ENCODE measurements around the gene SNAPC4.

The SNAPC4 gene

GRCh38 chr9:136434580-136435169, 34.7 kb upstream of the SNAPC4 start:
- Histone ChIP-seq H4K20me1 (ENCODE audit: insufficient read depth) (no peaks in the 10 kb centered on the region), H3K9ac (no peak overlapping the region), H3K4me3 (IDR thresholded peaks at IDR 0.05; ENCODE audit: insufficient read depth, low read depth, low read length) (no peak overlapping the region), H3K27me3 (ENCODE audit: insufficient read depth, low read depth) (no peaks in the 10 kb centered on the region), H2AFZ (ENCODE audit: low read depth) (no peak overlapping the region), H3K4me1 (ENCODE audit: low read depth, poor library complexity, severe bottlenecking) (peaks cover 14% of the 10 kb centered on the region), H3K36me3 (ENCODE audit: insufficient read depth) (no peaks in the 10 kb centered on the region), H3K27ac (no peak overlapping the region), H3K79me2 (ENCODE audit: insufficient read depth, low read depth) (peaks cover 34% of the 10 kb centered on the region), H3K4me2 (no peak overlapping the region)
- TF ChIP-seq, protein P1, sequence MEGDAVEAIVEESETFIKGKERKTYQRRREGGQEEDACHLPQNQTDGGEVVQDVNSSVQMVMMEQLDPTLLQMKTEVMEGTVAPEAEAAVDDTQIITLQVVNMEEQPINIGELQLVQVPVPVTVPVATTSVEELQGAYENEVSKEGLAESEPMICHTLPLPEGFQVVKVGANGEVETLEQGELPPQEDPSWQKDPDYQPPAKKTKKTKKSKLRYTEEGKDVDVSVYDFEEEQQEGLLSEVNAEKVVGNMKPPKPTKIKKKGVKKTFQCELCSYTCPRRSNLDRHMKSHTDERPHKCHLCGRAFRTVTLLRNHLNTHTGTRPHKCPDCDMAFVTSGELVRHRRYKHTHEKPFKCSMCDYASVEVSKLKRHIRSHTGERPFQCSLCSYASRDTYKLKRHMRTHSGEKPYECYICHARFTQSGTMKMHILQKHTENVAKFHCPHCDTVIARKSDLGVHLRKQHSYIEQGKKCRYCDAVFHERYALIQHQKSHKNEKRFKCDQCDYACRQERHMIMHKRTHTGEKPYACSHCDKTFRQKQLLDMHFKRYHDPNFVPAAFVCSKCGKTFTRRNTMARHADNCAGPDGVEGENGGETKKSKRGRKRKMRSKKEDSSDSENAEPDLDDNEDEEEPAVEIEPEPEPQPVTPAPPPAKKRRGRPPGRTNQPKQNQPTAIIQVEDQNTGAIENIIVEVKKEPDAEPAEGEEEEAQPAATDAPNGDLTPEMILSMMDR (conservative IDR thresholded peaks at IDR 0.05; ENCODE audit: low read depth, low read length) = no peak

- Histone ChIP-seq H3K4me2 (no peak overlapping the region), H3K9ac (no peak overlapping the region), H3K4me1 (ENCODE audit: low read depth, poor library complexity, severe bottlenecking) (peaks cover 14% of the 10 kb centered on the region), H3K36me3 (ENCODE audit: insufficient read depth) (no peaks in the 10 kb centered on the region), H3K79me2 (ENCODE audit: insufficient read depth, low read depth) (peaks cover 34% of the 10 kb centered on the region), H2AFZ (ENCODE audit: low read depth) (no peak overlapping the region), H3K27me3 (ENCODE audit: insufficient read depth, low read depth) (no peaks in the 10 kb centered on the region), H3K27ac (no peak overlapping the region), H4K20me1 (ENCODE audit: insufficient read depth) (no peaks in the 10 kb centered on the region), H3K4me3 (IDR thresholded peaks at IDR 0.05; ENCODE audit: insufficient read depth, low read depth, low read length) (no peak overlapping the region)
- TF ChIP-seq, protein P1 (conservative IDR thresholded peaks at IDR 0.05; ENCODE audit: low read depth, low read length) = no peak
These were observed 34.0 kb upstream of the SNAPC4 start for GRCh38 chr9:136433849-136434579.

- Histone ChIP-seq H3K4me1 (ENCODE audit: low read depth, poor library complexity, severe bottlenecking) (peaks cover 11% of the 10 kb centered on the region), H3K36me3 (ENCODE audit: insufficient read depth) (no peaks in the 10 kb centered on the region), H3K4me2 (no peak overlapping the region), H3K4me3 (IDR thresholded peaks at IDR 0.05; ENCODE audit: insufficient read depth, low read depth, low read length) (no peak overlapping the region), H3K79me2 (ENCODE audit: insufficient read depth, low read depth) (peaks cover 28% of the 10 kb centered on the region), H3K9ac (no peak overlapping the region), H3K27me3 (ENCODE audit: insufficient read depth, low read depth) (no peaks in the 10 kb centered on the region), H2AFZ (ENCODE audit: low read depth) (no peak overlapping the region), H4K20me1 (ENCODE audit: insufficient read depth) (no peaks in the 10 kb centered on the region), H3K27ac (no peak overlapping the region)
- TF ChIP-seq, protein P1 (conservative IDR thresholded peaks at IDR 0.05; ENCODE audit: low read depth, low read length) = no peak
These were observed 33.2 kb upstream of the SNAPC4 start for GRCh38 chr9:136433043-136433715.

DNA sequence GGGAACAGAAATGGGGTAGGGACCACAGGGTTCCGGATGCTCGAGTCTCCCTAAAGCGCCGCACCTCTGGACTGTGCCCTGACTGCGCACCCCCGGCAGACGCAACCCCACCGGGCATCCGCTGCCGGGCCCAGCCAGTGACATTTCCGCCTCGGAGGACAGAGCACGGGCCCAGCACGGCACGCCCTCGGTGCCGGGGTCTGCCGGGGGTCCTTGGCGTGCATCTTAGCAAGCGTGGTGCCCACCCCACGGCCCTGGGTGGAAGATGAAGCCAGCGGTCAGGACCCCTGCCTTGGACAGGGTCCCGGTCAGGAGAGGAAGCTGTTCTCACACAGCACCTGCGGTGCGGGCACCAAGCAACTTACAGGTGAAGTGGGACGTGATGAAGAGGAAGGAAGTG, 32.6 kb upstream of the SNAPC4 start:
- Histone ChIP-seq H2AFZ (ENCODE audit: low read depth) (no peak overlapping the region), H4K20me1 (ENCODE audit: insufficient read depth) (no peaks in the 10 kb centered on the region), H3K79me2 (ENCODE audit: insufficient read depth, low read depth) (peaks cover 22% of the 10 kb centered on the region; the same call in 1 of the 2 replicates), H3K4me1 (ENCODE audit: low read depth, poor library complexity, severe bottlenecking) (peaks cover 5% of the 10 kb centered on the region), H3K4me3 (IDR thresholded peaks at IDR 0.05; ENCODE audit: insufficient read depth, low read depth, low read length) (no peak overlapping the region), H3K27ac (no peak overlapping the region), H3K9ac (no peak overlapping the region), H3K36me3 (ENCODE audit: insufficient read depth) (no peaks in the 10 kb centered on the region), H3K4me2 (no peak overlapping the region), H3K27me3 (ENCODE audit: insufficient read depth, low read depth) (no peaks in the 10 kb centered on the region)
- TF ChIP-seq, protein P1 (conservative IDR thresholded peaks at IDR 0.05; ENCODE audit: low read depth, low read length) = no peak

Measured in KMS-11 (cell line).